LoVo (cell line): ENCODE measurements around the gene GID8.
"Not testable (repeated sequence)": the region's sequence is repeated elsewhere in the genome, so short reads cannot be mapped to it uniquely, and the experiment has no call there.

Experiments
- DNase-seq: peaks from one replicate; pipeline ENCODE4 v3.0.0-alpha.2; 2016; ENCODE audit warnings: low spot score

GID8 gene

DNA sequence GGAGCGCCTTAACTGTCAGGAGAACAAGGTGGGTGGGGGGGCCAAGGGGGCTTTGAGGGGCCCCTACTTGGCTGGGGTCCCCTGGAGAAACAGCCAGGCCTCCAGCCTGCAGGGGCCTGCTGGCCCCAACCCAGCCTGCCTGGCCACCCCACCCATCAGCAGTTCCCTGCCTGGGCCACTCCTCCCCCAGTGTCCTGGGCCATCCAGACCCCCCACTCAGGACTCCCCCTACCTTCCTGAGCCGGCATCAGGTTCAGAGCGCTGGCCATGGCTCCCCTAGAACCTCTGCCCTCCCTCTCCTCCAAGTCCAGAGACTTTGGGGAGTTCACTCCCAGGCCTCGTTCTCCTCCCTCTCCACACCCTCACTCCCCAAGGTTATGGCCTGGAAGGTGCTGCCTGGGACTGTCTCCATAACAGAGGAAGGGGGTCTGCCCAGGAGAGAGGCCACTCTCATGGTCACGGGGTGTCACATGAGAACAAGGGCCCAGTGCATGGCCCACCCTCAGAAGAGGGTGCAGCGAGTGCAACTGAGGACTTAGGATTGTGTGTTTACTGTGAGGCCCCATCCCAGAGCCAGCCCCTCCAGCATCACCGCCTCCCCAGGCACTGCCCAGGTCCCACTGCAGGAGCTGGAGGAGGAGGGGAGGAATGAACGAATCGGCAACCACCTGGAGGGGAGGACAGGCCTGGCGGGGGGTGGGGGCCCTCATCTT lies 20.6 kb downstream of the GID8 start:
- DNase-seq: no peak

DNA sequence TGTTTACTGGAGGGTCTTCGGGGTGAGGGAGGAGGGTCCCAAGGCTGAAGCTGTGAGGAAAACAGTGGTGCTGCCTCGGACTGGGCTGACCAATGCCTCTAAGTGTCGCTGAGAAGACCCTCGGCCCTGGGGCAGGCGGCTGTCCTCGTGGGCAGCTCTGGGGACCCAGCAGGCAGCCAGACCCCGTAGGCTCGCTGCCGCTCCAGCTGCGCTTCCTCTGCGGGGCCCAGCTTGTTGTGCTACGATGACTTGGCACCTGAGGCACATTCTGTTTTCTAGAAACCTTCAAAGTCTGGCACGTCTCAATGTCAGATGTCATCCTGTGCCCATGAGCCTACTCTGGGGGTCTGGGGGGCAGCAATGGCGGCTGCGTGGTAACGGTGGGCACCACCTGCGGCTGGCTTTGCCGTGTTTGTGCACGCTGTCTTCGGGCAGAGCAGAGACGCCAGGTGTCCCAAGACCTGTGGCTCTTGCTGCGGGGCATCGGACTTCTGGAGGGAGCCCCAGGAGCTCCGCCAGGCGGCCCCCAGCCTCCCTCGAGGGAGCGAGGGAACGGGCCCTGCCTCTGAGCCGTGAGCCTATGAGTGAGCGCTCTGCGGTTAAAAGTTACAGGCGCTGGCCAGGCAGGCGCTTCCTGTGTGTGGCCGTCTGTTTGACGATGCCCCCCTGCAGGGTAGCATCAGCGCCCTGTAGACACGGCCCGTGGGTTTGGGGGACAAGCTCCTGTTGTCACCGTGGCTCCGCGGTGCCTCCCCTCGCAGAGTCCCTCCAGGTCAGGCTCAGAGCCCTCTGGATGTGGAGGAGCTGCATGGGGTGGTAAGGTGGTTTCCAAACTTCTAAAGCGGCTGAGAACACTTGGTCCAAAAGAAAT lies 21.4 kb downstream of the GID8 start:
- DNase-seq: no peak

DNA sequence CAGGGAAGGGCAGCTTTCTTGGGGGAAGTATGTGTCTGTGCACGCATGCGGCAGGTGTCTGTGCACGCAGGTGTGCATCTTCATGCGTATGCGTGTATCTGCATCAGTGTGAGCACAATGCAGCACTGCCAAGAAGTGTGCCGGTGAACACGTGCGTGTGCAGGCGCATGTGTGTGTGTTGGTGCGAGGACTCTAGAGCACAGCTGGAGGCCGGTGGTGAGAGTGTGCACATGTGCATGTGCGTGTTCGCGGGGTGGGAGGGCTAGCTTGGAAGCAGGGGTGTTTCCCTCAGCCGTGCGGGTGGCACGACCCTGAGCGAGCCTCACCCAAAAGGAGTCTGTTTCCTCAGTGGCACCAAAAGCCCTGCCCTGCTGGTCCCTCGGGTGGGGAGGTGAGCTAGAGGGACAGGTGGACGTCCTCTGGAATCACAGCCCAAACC lies 22.1 kb downstream of the GID8 start:
- no peak for DNase-seq

DNA sequence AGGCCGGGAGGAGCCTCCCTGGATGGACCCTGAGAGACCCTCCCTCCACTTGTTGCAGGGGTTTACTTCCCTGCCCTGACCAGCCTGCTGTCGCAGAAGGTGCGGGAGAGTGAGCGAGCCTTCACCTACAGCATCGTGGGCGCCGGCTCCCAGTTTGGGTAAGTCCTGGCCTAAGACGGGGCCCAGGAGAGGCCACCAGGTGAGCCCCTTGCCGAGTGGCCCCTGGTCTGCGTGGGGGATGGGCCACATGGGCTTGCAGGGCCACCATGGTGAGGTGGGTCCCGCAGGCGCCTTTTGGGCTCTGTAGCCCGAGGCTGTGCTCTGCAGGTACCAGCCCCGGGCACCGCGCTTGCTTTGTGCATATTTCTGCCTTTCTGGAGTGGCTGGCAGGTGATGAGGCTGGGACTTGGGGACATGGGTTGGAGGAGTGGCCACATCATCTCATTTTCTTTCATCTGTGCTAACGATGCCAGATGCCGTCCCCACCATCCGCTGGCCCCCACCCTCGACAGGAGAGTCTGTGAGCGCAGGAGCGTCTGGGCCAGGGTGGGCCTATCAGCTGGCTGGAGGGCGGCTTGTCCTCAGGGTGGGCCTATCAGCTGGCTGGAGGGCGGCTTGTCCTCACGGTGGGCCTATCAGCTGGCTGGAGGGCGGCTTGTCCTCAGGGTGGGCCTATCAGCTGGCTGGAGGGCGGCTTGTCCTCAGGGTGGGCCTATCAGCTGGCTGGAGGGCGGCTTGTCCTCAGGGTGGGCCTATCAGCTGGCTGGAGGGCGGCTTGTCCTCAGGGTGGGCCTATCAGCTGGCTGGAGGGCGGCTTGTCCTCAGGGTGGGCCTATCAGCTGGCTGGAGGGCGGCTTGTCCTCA lies 22.7 kb downstream of the GID8 start:
- DNase-seq: not testable (repeated sequence)

DNA sequence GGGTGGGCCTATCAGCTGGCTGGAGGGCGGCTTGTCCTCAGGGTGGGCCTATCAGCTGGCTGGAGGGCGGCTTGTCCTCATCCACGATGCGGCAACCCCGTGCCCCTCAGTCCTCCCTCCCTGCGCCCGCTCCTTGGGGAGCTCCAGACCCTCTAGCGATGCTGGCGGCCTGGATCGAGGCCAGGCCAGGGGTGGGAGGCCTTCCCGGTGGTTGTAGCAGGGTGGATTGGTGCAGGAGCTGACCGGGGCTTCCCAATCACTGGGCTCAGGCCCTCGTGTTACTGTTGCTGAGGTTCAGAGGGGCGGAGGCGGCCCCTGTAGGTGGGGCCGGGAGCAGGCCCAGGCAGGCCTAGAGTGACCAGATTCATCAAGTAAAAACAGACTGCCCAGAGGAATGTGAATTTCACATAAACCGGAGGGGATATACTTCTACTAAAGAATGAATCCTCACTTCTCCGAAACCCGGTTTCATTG lies 23.4 kb downstream of the GID8 start:
- DNase-seq: no peak

DNA sequence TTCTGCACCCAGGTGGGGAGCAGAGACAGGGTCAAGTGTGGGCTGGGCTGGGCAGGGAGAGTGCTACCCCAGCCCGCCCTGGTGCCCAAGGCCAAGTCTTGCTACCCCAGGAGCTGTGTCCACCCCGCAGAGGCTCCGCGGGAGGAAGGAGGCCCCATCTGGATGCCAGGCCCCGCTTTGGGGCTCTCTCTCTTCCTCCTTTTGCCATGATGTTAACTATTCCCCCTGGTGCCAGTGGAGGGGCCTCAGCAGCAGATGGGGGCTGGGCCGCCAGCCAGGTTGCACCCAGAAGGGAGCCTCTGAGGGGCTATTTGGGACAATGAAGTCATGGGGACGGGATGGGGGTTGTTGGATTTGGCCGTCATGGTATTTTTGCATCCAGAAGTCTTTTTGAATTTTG lies 23.9 kb downstream of the GID8 start:
- DNase-seq: no peak

DNA sequence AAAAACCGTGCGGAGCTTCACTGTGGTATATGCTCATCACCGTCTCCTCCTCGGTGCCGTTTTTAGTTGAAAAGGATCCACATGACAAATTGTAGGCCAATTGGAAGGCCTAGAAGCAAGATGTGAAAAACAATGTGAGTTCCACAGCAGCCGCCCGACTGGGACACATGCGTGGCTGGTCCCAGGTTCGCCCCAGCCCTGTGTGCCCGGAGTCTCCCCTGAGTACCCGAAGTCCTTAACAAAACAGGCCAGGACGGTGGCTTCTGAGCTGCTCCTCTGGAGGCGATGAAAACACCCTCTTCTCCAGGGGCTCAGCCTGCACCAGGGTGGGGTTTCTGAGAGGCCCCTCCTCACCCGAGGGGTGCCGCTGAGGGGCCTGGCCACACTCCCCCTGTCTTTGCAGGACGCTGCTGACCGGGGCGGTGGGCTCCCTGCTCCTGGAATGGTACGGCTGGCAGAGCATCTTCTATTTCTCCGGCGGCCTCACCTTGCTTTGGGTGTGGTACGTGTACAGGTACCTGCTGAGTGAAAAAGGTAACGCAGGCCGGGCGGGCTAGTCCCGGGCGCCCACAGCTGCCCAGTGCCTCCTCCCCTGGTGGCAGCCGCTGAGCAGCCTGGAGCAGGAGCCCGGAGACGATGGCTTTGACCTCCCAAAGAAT lies 24.4 kb downstream of the GID8 start:
- DNase-seq: no peak

DNA sequence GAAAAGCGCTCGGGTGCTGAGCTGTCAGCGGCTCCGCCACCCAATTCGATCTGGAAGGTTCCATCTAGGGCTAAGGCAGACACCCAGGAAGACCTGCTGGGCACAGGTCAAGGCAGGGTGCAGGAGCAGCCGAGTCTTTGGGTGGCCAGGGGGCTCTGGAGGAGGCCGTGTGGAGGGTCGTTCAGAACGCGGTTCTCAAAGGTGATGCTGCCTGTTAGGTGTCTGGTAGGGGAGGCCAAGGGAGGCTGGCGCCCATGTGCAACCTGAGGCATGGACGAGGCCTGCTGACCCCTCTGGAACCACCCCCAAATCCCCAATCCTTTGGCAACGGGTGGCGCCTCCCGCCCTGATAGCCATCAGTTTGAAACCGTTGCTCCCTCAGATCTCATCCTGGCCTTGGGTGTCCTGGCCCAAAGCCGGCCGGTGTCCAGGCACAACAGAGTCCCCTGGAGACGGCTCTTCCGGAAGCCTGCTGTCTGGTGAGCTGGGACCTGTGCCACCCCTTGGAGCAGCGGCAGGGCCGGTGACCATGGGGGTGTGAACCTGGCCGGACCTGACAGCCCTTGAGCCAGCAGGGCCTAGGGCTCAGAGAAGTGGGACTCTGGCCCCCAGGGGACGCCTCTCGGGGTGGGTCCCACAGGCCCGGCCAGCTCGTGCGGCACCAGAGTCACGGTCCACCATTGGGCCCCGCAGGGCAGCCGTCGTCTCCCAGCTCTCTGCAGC lies 25.1 kb downstream of the GID8 start:
- DNase-seq: no peak

DNA sequence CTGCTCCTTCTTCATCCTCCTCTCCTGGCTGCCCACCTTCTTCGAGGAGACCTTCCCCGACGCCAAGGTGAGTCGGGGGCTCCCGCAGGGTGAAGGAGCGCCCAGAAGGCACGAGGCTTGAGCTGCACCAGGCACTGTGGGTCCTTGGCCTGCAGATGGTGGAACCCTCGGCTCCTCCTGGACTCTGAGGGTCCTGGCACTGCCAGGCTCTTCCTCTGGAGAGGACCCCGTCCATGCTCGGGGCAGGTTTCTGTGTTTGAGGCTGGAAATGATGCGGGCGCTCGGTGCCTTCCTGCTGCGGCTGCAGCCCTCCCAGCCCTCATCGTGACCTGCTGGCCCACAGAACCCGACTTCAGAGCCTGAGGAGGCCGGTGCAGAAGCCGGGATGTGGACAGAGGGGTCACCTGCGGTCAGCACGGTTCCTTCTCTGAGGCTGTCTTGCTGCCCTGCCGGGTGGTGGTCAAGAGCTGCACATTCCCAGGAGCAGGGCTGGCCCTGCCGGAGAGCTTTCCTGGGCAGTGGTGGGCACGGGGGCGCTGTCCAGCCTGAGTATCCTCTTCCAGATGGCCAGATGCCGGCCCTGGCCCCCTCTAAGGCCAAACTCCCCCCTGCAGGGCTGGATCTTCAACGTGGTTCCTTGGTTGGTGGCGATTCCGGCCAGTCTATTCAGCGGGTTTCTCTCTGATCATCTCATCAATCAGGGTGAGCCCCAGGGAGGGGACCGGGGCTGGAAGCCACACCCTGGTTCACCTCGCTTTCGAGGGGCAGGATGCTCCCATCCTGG lies 25.9 kb downstream of the GID8 start:
- no peak for DNase-seq

DNA sequence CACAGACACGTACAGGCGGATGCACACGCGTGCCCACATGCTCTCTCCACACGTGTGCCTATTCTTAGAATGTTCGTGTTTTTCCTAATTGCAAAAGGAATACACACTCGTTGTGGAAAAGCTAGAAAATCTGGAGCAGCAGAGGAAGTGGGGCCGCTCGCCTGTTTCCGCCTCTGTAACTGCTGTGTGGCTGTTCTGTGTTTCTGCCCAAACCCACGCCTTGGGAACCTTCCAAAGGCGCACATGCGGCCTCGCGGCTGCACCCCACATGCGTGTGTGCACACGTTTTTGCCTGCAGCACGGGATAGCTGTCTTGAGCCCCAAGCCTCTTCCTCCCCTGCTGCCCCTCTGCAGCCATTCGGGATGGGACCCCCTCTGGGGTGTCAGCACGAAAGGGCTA lies 26.8 kb downstream of the GID8 start:
- DNase-seq: no peak

DNA sequence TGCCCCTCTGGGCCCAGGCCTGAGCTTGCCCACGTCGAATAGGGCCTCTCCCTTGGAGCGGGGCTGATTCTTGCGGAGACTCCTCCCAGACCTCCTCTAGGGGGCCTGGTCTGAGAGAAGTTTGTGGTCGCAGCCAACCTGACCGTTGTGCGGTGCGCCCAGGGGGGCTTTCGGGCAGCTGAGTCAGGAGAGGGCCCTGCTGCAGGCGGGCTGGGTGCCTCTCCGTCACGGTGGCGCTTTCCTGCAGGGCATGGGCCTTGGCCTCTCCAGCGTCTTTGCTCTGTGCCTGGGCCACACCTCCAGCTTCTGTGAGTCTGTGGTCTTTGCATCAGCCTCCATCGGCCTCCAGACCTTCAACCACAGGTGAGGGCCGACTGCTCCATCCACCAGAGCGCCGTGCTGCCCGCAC lies 27.4 kb downstream of the GID8 start:
- DNase-seq: no peak

DNA sequence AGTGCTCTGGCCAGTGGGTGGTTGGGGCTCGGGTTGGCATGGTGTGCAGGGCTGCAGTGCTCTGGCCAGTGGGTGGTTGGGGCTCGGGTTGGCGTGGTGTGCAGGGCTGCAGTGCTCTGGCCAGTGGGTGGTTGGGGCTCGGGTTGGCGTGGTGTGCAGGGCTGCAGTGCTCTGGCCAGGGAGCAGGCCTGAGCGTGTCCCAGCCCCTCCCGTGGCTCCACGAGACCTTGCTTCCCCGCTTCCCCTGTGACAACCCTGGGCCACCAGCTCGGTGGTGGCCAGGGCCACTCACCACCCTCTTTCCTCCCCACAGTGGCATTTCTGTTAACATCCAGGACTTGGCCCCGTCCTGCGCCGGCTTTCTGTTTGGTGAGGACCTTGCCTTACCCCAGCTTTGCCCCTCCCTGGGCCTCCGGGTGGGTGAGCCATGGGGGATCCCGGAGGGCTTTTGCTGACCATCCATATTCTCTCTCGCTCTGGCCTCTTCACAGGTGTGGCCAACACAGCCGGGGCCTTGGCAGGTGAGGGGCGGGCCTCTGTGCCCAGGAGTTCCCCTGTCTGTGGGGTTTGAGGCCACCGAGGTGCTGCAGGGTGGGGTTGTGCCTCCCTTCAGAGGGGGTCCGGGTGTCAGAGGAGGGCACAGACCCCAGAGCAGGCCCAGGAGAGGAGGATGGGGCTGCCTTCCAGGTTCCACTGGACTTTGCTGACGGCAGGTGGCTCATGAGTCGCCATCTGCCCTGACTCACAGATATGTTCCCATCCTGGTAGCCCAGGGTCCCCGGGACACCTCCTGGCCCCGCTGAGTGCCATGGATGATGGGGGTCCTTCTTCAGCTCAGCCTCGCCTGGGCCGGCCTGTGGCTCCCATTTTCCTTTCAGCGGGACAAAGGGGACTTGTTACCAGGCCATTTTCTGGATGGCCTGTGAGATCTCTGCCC lies 28.5 kb downstream of the GID8 start:
- no peak for DNase-seq

DNA sequence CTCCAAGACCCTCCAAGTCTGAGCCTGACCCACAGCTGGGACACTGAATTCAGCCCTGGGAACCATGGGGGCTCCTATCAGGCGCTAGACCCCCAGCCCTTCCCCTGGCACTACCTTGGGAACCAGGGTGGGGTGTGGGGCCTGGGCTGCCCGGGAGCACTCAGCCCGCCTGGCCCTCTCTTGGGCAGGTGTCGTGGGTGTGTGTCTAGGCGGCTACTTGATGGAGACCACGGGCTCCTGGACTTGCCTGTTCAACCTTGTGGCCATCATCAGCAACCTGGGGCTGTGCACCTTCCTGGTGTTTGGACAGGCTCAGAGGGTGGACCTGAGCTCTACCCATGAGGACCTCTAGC lies 29.2 kb downstream of the GID8 start:
- DNase-seq: no peak

DNA sequence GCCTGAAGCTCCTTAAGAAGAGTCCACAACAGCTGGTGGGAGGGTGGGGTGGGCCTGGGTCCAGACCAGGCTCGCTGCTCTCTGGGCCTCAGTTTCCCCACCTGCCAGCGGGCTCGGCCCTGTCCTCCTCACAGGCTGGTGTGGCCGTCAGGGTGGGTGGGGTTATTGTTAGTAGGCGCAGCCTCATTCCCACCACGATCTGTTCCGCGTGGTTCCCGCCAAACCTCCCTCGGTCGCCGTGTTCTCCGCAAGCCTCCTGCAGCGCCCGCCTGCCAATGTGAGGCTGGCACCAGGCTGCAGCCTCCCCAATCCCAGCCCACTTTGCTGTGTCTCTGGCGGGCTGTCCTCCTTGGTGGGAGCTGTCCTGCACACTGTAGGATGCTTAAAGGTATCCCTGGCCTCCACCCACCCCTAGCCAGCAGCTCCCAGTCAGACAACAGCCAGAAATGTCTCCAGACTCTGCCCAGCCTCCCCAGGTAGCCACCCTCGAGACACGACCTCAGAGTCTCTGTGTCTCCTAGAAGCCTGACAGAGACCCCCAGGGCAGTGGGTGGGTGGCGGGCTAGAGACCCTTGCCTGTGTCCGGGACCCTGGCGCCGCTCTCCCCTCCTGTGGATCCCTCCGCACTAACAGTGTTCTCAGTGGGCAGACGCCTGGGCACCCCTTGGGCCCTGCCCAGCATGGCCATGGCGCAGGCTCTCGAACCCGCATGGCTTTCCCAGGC lies 29.8 kb downstream of the GID8 start:
- DNase-seq: no peak

DNA sequence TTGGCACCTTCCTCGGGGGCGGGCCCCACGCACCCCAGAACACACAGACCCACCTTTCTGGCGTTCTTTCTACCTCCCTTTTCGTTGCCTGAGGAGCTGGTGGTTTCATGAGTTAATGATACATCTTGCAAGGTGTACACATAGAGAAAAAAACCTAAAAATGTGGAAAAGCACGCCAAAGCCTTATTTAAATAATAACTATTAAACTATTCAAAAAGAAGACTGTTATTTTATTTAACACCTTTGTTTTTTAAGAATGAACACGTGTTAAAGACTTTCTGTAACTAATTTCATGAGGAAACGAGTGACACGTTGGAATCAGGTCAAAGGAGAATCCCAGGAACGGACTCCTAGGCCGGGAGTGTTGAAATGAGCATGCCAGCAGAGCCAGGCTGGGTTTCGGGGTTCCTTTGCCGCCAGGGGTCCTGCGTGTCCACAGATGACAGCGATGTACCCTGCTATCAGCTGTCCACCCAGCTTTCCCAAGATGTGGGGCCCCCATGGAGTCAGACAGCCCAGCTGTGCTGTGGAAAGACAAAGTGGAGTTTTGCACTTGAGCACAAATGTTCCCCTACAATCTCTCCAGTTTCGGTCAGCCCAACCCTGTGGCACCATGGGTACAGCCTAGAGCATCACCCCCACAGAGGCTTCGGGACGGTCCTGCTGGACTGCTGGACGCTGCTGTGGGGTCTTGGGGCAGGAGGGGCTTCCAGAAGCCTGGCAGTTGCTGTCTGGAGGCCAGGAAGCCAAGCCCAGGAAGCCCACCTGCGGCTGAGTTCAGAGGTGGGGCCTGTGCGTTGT lies 30.6 kb downstream of the GID8 start:
- no peak for DNase-seq

DNA sequence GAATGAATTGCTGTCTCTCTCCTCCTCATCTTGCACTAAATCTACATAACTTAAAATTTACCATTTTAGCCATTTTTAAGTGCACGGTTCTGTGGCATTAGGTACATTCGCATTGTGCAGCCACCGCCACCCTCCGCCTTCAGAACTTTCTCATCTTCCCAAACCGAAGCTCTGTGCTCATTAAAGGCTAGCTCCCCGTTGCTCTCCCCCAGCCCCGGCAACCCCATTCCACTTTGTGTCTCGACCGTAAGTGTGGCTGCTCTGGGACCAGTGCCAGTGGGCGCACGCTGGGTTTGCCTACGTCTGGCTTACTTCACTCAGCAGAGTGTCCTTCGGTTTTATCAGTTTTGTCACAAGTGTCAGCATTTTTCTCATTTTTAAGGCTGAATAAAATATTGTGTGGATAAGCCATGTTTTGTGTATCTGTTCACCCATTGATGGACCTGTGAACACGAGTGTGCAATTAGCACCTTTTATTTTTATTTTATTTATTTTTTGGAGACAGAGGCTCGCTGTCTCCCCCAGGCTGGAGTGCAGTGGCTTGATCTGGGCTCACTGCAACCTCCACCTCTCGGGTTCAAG lies 31.3 kb downstream of the GID8 start:
- no peak for DNase-seq

DNA sequence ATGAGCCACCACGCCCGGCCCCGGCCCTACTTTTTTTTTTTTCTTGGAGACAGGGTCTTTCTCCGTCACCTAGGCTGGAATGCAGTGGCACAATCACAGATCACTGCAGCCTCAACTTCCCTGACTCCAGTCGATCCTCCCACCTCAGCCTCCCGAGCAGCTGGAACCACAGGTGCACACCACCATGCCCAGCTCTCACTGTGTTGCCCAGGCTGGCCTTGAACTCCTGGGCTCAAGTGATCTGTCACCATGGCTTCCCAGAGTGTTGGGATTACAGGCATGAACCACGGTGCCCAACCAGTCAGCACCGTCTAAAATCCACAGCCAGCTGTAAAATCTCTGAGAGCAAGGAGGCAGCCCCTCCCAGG lies 32.0 kb downstream of the GID8 start:
- no peak for DNase-seq
